Neural progenitor cell (in vitro differentiated cells): ENCODE measurements around the gene MORN1. TPM values are rescaled to one million over a fixed set of nuclear protein-coding genes. Genes with fewer than 3 reads are reported as not detected.
A peak's percentile ranks its signal among the peaks of the same experiment; 100 is the strongest.

Experiments
- DNase-seq: peaks from one replicate; pipeline ENCODE4 v3.0.0-alpha.2; 2016; ENCODE audit warnings: low spot score
- H2AFZ ChIP-seq: fragments of 200-600 bp; sonication (generic); replicated peaks from 2 replicates; pipeline ENCODE4 v1.6.1; 2016; ENCODE audit warnings: antibody characterized with exemption
- H3F3A ChIP-seq: fragments of 200-600 bp; sonication (generic); 2 replicates; pipeline ENCODE4 v1.6.1; 2016; ENCODE audit warnings: antibody characterized with exemption, low read depth
- H3K27ac ChIP-seq: fragments of 200-600 bp; sonication (generic); 2 replicates; pipeline ENCODE4 v1.5.1; 2016; ENCODE audit warnings: mild to moderate bottlenecking
- H3K27me3 ChIP-seq: fragments of 200-600 bp; sonication (generic); 2 replicates; pipeline ENCODE4 v1.6.1; 2016; ENCODE audit warnings: mild to moderate bottlenecking, moderate library complexity
- H3K36me3 ChIP-seq: fragments of 200-600 bp; sonication (generic); 2 replicates; pipeline ENCODE4 v1.5.1; 2016
- H3K4me1 ChIP-seq: fragments of 200-600 bp; sonication (generic); 2 replicates; pipeline ENCODE4 v1.6.1; 2016; ENCODE audit warnings: mixed run types
- H3K4me2 ChIP-seq: fragments of 200-600 bp; sonication (generic); 2 replicates; pipeline ENCODE4 v1.6.1; 2016
- H3K4me3 ChIP-seq: fragments of 200-600 bp; sonication (generic); 2 replicates; pipeline ENCODE4 v1.5.1; 2016
- H3K79me2 ChIP-seq: fragments of 200-600 bp; sonication (generic); 2 replicates; pipeline ENCODE4 v1.6.1; 2016; ENCODE audit warnings: low read depth
- H3K9ac ChIP-seq: fragments of 200-600 bp; sonication (generic); 2 replicates; pipeline ENCODE4 v1.6.1; 2016
- H3K9me3 ChIP-seq: fragments of 200-600 bp; sonication (generic); 2 replicates; pipeline ENCODE4 v1.5.1; 2016; ENCODE audit warnings: low read depth
- H4K20me1 ChIP-seq: fragments of 200-600 bp; sonication (generic); 2 replicates; pipeline ENCODE4 v1.6.1; 2016; ENCODE audit warnings: low read depth
- H3K27ac Mint-ChIP-seq: 3 replicates; pipeline ENCODE4 v1.8.0; 2021; ENCODE audit warnings: mixed read lengths
- H3K27me3 Mint-ChIP-seq: 2 replicates; pipeline ENCODE4 v1.8.0; 2022; ENCODE audit warnings: low read depth, mild to moderate bottlenecking, inconsistent platforms, moderate library complexity, mixed read lengths; ENCODE audit not compliant: insufficient read depth
- H3K36me3 Mint-ChIP-seq: 3 replicates; pipeline ENCODE4 v1.8.0; 2021; ENCODE audit warnings: mixed read lengths
- H3K4me1 Mint-ChIP-seq: 3 replicates; pipeline ENCODE4 v1.8.0; 2021; ENCODE audit warnings: mixed read lengths
- H3K4me3 Mint-ChIP-seq: 3 replicates; pipeline ENCODE4 v1.8.0; 2021; ENCODE audit warnings: mild to moderate bottlenecking, moderate library complexity, mixed read lengths
- H3K9me3 Mint-ChIP-seq: 3 replicates; pipeline ENCODE4 v1.8.0; 2020; ENCODE audit warnings: mixed read lengths
- EZH2 ChIP-seq: fragments of 200-600 bp; sonication (generic); IDR thresholded peaks from 2 replicates; pipeline ENCODE4 v1.6.1; 2017; ENCODE audit warnings: antibody characterized with exemption, mild to moderate bottlenecking, moderate library complexity
- EZH2phosphoT487 ChIP-seq: fragments of 200-600 bp; sonication (generic); IDR thresholded peaks from 2 replicates; pipeline ENCODE4 v1.6.1; 2017; ENCODE audit warnings: antibody characterized with exemption
- total RNA-seq: library from RNA; depleted of rRNA; stranded (reverse); fragments of >200 nt; gene quantifications from 2 replicates; pipeline ENCODE4 v1.2.3, GENCODE V29; 2015; ENCODE audit warnings: low replicate concordance
- TF ChIP-seq, protein P1 (sequence below): fragments of 200-600 bp; sonication (generic); IDR thresholded peaks from 2 replicates; pipeline ENCODE4 v1.5.1; 2017; ENCODE audit warnings: antibody characterized with exemption, mild to moderate bottlenecking

Gene MORN1
- total RNA-seq, 1 donor from 2014 or later = 7.0 TPM

DNA sequence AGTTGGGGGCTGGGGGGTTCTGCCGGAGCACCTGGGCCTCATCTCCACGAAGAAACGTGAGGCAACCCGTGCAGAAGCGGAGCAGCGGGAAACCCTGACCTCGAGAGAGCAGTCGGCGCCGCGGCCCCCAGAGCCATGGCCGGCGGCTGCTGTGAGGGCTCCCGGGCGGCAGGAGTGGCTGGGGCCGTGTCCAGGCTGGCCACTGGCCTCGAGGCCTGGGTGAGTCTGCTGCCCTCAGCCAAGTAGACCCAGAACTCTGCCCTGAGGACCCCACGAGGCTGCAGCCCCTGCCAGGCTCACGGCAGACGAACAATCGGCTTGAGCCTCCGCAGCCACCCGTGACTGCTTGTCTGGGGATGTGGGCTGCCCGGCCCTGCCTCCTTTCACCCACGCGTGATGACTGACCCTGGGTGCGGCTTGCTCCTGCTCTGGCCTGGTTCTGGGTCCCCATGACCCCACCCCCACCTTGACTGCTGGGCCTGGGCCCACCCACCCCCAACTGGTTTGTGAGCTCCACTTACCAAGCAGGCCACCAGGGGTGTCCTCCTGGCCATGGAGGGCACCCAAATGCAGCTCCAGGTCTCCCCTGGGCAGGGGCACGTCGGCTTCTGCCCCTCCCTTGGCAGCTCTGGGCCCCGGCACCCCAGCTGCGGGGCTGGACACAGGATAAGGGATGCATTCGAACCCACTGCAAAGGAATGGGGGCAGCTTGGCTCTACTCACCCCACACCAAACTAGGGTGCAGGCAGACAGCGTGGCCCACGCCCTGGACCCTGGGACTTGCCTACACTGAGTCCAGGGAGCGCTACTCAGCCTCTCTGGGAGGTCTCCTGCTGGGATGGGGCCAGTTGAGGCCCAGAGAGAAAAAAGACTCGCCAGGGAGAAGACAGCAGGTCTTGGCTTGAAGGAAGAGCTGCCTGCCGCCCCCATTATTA lies 34.2 kb downstream of the MORN1 start:
- Mint-ChIP-seq H3K27ac (peak overlapping the region; percentile 46), H3K4me3 (no peak overlapping the region), H3K36me3 (peaks cover 8% of the 10 kb centered on the region), H3K27me3 (peaks cover 3% of the 10 kb centered on the region), H3K9me3 (peaks cover 2% of the 10 kb centered on the region), H3K4me1 (peaks cover 10% of the 10 kb centered on the region)
- Histone ChIP-seq H3F3A (no peaks in the 10 kb centered on the region), H3K27me3 (no peaks in the 10 kb centered on the region), H3K4me1 (peaks cover 8% of the 10 kb centered on the region), H3K79me2 (no peaks in the 10 kb centered on the region), H3K36me3 (no peaks in the 10 kb centered on the region), H2AFZ (no peak overlapping the region), H3K27ac (no peak overlapping the region), H3K9me3 (no peaks in the 10 kb centered on the region), H3K4me2 (no peak overlapping the region), H3K9ac (no peak overlapping the region), H3K4me3 (no peak overlapping the region), H4K20me1 (no peaks in the 10 kb centered on the region)
- DNase-seq = no peak
- TF ChIP-seq EZH2phosphoT487 = no peak
- TF ChIP-seq EZH2 = no peak
- TF ChIP-seq, protein P1, sequence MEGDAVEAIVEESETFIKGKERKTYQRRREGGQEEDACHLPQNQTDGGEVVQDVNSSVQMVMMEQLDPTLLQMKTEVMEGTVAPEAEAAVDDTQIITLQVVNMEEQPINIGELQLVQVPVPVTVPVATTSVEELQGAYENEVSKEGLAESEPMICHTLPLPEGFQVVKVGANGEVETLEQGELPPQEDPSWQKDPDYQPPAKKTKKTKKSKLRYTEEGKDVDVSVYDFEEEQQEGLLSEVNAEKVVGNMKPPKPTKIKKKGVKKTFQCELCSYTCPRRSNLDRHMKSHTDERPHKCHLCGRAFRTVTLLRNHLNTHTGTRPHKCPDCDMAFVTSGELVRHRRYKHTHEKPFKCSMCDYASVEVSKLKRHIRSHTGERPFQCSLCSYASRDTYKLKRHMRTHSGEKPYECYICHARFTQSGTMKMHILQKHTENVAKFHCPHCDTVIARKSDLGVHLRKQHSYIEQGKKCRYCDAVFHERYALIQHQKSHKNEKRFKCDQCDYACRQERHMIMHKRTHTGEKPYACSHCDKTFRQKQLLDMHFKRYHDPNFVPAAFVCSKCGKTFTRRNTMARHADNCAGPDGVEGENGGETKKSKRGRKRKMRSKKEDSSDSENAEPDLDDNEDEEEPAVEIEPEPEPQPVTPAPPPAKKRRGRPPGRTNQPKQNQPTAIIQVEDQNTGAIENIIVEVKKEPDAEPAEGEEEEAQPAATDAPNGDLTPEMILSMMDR = no peak

DNA sequence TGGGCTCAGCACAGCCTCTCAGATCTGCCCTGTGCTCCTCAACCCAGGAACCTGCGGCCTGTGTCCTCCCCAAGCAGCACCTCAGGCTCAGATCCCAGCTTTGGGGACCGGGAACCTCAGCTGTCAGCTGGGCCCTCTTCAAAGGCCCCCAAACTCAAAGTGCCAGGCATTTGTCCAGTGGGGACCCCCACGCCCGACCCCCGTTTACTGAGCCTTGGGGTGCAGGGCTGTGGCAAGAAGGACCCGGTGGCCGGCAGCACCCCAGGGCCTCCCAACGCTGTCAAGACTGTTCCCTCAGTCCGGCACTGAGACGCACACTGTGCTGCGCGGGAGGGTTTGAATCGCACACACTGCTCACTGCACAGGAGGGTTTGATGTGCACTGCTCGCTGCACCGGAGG lies 35.0 kb downstream of the MORN1 start:
- Histone ChIP-seq H3F3A (no peaks in the 10 kb centered on the region), H3K4me1 (peaks cover 8% of the 10 kb centered on the region), H3K27ac (no peak overlapping the region), H3K36me3 (no peaks in the 10 kb centered on the region), H3K27me3 (no peaks in the 10 kb centered on the region), H4K20me1 (no peaks in the 10 kb centered on the region), H2AFZ (no peak overlapping the region), H3K79me2 (no peaks in the 10 kb centered on the region), H3K9me3 (no peaks in the 10 kb centered on the region), H3K4me3 (no peak overlapping the region), H3K9ac (no peak overlapping the region), H3K4me2 (no peak overlapping the region)
- H3K4me1 Mint-ChIP-seq = peaks cover 11% of the 10 kb centered on the region
- no peak overlapping the region for H3K4me3 Mint-ChIP-seq
- DNase-seq = no peak
- TF ChIP-seq EZH2phosphoT487 (no peak), EZH2 (no peak)
- TF ChIP-seq, protein P1 = no peak
- H3K9me3 Mint-ChIP-seq = no peaks in the 10 kb centered on the region
- H3K27ac Mint-ChIP-seq = peak overlapping the region; percentile 46
- peaks cover 5% of the 10 kb centered on the region for H3K27me3 Mint-ChIP-seq
- H3K36me3 Mint-ChIP-seq = peaks cover 6% of the 10 kb centered on the region

DNA sequence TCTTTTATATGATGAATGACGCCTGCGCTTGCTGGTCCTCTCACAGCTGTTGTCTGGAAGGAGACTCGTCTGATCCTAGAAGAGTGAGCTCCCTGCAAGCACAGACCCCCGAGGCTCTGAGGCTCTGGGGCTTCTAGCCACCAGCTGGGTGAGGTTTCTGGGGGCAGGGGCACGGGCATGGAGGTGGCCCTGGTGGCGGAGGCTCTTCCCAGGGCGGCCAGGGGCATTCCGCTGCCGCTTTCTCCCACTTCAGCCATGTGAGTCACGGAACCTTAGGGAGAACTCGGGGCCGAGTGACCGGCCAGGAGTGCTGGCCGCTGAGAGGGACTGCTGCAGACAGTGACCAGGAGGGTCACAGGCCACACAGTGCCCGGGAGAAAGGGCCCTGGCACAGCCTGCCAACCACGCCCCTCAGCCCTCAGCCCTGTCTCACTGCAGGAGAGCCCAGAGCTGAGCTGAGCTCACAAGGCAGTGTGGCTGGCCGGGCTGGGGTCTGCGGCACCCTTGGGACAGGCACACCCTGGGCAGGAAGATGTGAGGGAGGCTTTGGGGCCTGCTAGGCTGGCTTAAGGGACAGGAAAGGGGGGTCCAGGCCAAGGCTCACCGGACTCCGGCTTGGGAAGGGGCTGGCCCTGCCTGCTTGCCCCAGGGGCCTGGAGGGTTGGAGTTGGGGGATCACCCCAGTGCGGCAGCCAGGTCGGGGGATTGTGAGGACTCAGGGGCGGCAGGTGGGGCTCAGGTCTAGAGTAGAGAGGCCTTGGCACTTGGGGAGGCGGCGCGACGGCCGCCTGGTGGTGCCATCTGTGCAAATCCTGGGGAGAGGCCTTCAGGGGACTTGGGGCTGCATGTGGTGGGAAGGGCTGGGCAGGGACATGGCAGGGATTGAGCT lies 35.7 kb downstream of the MORN1 start:
- peaks cover 4% of the 10 kb centered on the region for H3K36me3 Mint-ChIP-seq
- DNase-seq = no peak
- no peaks in the 10 kb centered on the region for H4K20me1 ChIP-seq

More for the DNA sequence above, 35.7 kb downstream of the MORN1 start:
- Mint-ChIP-seq H3K27ac (peak overlapping the region; percentile 60), H3K4me1 (peaks cover 14% of the 10 kb centered on the region), H3K4me3 (no peak overlapping the region), H3K9me3 (no peaks in the 10 kb centered on the region), H3K27me3 (peaks cover 2% of the 10 kb centered on the region)
- Histone ChIP-seq H3K4me3 (no peak overlapping the region), H3K9ac (no peak overlapping the region), H3F3A (no peaks in the 10 kb centered on the region), H3K9me3 (no peaks in the 10 kb centered on the region), H3K27me3 (no peaks in the 10 kb centered on the region), H3K27ac (no peak overlapping the region), H2AFZ (no peak overlapping the region), H3K36me3 (no peaks in the 10 kb centered on the region), H3K4me1 (peaks cover 13% of the 10 kb centered on the region), H3K79me2 (no peaks in the 10 kb centered on the region), H3K4me2 (no peak overlapping the region)
- no peak for TF ChIP-seq EZH2
- no peak for TF ChIP-seq EZH2phosphoT487
- TF ChIP-seq, protein P1 = no peak
